ENCODE results near the gene WDR59. TPM values are rescaled to one million over a fixed set of nuclear protein-coding genes. Genes with fewer than 3 reads are reported as not detected.
"Not testable (repeated sequence)": the region's sequence is repeated elsewhere in the genome, so short reads cannot be mapped to it uniquely, and the experiment has no call there.

WDR59 gene
- total and polyA plus RNA-seq, 2 donors (not counting 3 experiments of a cell fraction or from before 2014, with no cell fraction given), result 51.1 to 60.0 TPM

DNA sequence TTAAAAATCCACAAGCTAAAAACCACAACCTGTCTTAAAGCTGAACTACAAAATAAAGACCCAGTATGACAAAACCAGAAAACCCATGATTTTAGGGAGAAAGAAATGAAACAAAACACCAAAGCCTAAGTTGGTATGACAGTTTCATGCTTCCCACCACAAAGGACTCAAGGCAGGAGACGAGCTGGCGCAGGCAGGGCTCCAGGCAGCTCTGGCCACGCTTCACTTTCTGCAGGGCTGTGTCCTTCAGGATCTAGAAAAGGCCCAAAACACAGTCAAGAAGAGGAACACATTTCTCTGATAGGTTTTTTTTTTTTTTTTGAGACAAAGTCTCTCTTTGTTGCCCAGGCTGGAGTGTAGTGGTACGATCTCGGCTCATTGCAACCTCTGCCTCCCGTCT, 75.3 kb downstream of the WDR59 start:
- H3K79me2 ChIP-seq (ENCODE audit: control insufficient read depth, insufficient read depth, low read length), result no peaks in the 10 kb centered on the region
- H4K20me1 ChIP-seq (replicated peaks; ENCODE audit: control insufficient read depth, extremely low read depth, insufficient read depth, low read length), result no peaks in the 10 kb centered on the region
- H3K4me3 ChIP-seq (replicated peaks in 1 of 3; ENCODE audit: insufficient read depth in 1 of 3, low read depth in 1 of 3, low read length in 3 of 3), result no peak overlapping the region
- H3K9ac ChIP-seq (replicated peaks; ENCODE audit: extremely low read depth, insufficient read depth, low read length), result no peak overlapping the region
- no peaks in the 10 kb centered on the region for H3K27me3 ChIP-seq (ENCODE audit: control insufficient read depth in 2 of 2, insufficient read depth in 2 of 2, low read length in 2 of 2)
- POLR2A ChIA-PET, result no interaction called here
- BruUV-seq (replicated peaks), result no TSS peak
- CTCF ChIA-PET, result interaction anchor here (0.8 kb wide), 1 partner anchor 181 kb away, joined by 5 read pairs; no protein-coding TSS in a partner anchor
- dilution Hi-C loops (cut with MboI; ENCODE audit: extremely low pct_ligation_motif_present, low sequenced_read_pairs), result no loop called here
- no peak for TF ChIP-seq POLR2A (IDR thresholded peaks at IDR 0.05; ENCODE audit: low read depth, low read length)
- TF ChIP-seq, protein P1, sequence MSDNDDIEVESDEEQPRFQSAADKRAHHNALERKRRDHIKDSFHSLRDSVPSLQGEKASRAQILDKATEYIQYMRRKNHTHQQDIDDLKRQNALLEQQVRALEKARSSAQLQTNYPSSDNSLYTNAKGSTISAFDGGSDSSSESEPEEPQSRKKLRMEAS (IDR thresholded peaks at IDR 0.05; ENCODE audit: insufficient read depth, insufficient read length), result no peak
- TF ChIP-seq, protein P2, sequence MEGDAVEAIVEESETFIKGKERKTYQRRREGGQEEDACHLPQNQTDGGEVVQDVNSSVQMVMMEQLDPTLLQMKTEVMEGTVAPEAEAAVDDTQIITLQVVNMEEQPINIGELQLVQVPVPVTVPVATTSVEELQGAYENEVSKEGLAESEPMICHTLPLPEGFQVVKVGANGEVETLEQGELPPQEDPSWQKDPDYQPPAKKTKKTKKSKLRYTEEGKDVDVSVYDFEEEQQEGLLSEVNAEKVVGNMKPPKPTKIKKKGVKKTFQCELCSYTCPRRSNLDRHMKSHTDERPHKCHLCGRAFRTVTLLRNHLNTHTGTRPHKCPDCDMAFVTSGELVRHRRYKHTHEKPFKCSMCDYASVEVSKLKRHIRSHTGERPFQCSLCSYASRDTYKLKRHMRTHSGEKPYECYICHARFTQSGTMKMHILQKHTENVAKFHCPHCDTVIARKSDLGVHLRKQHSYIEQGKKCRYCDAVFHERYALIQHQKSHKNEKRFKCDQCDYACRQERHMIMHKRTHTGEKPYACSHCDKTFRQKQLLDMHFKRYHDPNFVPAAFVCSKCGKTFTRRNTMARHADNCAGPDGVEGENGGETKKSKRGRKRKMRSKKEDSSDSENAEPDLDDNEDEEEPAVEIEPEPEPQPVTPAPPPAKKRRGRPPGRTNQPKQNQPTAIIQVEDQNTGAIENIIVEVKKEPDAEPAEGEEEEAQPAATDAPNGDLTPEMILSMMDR (IDR thresholded peaks at IDR 0.05; ENCODE audit: extremely low read depth in 1 of 2, insufficient read depth in 1 of 2, low read depth in 1 of 2, low read length in 2 of 2), result no peak
- no peak for TF ChIP-seq JUN (IDR thresholded peaks at IDR 0.05; ENCODE audit: borderline replicate concordance, insufficient read depth, insufficient read length, low read depth)
- no peak for TF ChIP-seq GATA2 (IDR thresholded peaks at IDR 0.05; ENCODE audit: insufficient read depth, insufficient read length, low read depth, low read length)
- H3K36me3 ChIP-seq (ENCODE audit: control insufficient read depth in 2 of 2, extremely low read depth in 1 of 2, insufficient read depth in 2 of 2, low read length in 2 of 2), result peaks cover 5 to 14% of the 10 kb centered on the region in 2 experiments
- no peaks in the 10 kb centered on the region for H3K9me1 ChIP-seq (replicated peaks; ENCODE audit: control insufficient read depth, extremely low read depth, insufficient read depth, low read length)
- intact Hi-C loops (cut with micrococcal nuclease), result no loop called here
- no peak for DNase-seq (ENCODE audit: low read depth, low spot score)
- no peaks in the 10 kb centered on the region for H3K4me1 ChIP-seq (ENCODE audit: control insufficient read depth, extremely low read depth, insufficient read depth, low read length)
- no peak overlapping the region for H2AFZ ChIP-seq (ENCODE audit: low read depth, low read length)
- no peak overlapping the region for H3K4me2 ChIP-seq (ENCODE audit: insufficient read depth, low read length)
- H3K27ac ChIP-seq (ENCODE audit: insufficient read depth, low read depth, low read length), result no peak overlapping the region
- no peaks in the 10 kb centered on the region for H3K9me3 ChIP-seq (replicated peaks; ENCODE audit: control insufficient read depth, insufficient read depth, low read length)
- no peak for FAIRE-seq

DNA sequence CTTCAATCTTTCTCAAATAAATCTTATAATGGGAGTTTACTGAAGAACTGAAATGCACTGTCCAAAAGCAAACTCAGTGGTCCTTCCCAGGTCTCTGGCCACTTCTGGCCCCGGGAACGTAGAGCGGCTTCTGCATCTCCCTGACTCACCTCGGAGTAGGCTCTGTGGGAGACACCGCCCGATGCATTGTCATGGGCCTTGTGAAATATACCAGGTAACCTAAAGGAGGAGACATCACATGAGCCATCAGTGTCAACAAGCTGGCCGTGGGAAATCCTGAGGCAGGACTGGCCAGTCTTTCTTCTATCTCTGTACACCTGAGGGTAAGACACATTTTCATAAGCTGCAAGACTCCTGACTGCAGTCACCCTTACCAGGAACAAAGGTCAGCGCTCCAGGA, 76.2 kb downstream of the WDR59 start:
- H3K27me3 ChIP-seq (ENCODE audit: control insufficient read depth in 2 of 2, insufficient read depth in 2 of 2, low read length in 2 of 2); BruUV-seq (replicated peaks); H3K79me2 ChIP-seq (ENCODE audit: control insufficient read depth, insufficient read depth, low read length); H3K27ac ChIP-seq (ENCODE audit: insufficient read depth, low read depth, low read length); H3K4me1 ChIP-seq (ENCODE audit: control insufficient read depth, extremely low read depth, insufficient read depth, low read length); dilution Hi-C loops (cut with MboI; ENCODE audit: extremely low pct_ligation_motif_present, low sequenced_read_pairs); CTCF ChIA-PET; DNase-seq (ENCODE audit: low read depth, low spot score); H3K9me3 ChIP-seq (replicated peaks; ENCODE audit: control insufficient read depth, insufficient read depth, low read length); POLR2A ChIA-PET; H4K20me1 ChIP-seq (replicated peaks; ENCODE audit: control insufficient read depth, extremely low read depth, insufficient read depth, low read length); H3K4me2 ChIP-seq (ENCODE audit: insufficient read depth, low read length); intact Hi-C loops (cut with micrococcal nuclease); H3K4me3 ChIP-seq (replicated peaks in 1 of 3; ENCODE audit: insufficient read depth in 1 of 3, low read depth in 1 of 3, low read length in 3 of 3); H3K9ac ChIP-seq (replicated peaks; ENCODE audit: extremely low read depth, insufficient read depth, low read length); FAIRE-seq; H2AFZ ChIP-seq (ENCODE audit: low read depth, low read length); H3K9me1 ChIP-seq (replicated peaks; ENCODE audit: control insufficient read depth, extremely low read depth, insufficient read depth, low read length): not testable (repeated sequence)
- peaks cover 5 to 14% of the 10 kb centered on the region in 2 experiments for H3K36me3 ChIP-seq (ENCODE audit: control insufficient read depth in 2 of 2, extremely low read depth in 1 of 2, insufficient read depth in 2 of 2, low read length in 2 of 2)
